Measurements from ENCODE around the gene PSMB9.

DNA sequence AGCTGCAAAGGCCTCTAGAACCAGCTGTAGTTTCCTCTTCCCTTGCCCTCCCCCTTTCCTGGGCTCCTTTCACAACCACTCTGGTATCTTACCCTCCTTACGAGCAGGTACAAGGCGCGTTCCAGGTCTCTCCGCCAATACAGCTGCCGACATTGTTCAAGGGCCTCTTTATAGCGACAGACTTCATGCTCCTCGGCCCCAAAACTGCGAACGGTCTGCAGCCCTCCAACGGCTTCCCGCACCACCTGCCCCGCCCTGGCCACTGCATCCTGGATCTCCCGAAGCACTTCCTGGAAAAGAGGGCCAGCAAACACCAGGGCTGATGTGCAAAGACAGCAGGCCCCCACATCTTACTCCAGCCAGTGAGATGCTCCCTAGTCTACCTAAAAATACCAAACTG is 21.5 kb upstream of the PSMB9 start:
- TF ChIP-seq EZH2phosphoT487 (IDR thresholded peaks at IDR 0.05; ENCODE audit: insufficient read depth, low read depth) (no peak), EZH2 (IDR thresholded peaks at IDR 0.05; ENCODE audit: insufficient read depth, poor library complexity, severe bottlenecking) (no peak)

All from GM23248 (cell line).